Stimulated activated naive CD4-positive, alpha-beta T cell (primary cell): ENCODE measurements around the gene ARHGAP9.
"Not testable (repeated sequence)": the region's sequence is repeated elsewhere in the genome, so short reads cannot be mapped to it uniquely, and the experiment has no call there.

Experiments used
- DNase-seq, 6 experiments: peaks; one replicate each; lab custom pipeline; 2025; lab: John Stamatoyannopoulos, UW

The ARHGAP9 gene

DNA sequence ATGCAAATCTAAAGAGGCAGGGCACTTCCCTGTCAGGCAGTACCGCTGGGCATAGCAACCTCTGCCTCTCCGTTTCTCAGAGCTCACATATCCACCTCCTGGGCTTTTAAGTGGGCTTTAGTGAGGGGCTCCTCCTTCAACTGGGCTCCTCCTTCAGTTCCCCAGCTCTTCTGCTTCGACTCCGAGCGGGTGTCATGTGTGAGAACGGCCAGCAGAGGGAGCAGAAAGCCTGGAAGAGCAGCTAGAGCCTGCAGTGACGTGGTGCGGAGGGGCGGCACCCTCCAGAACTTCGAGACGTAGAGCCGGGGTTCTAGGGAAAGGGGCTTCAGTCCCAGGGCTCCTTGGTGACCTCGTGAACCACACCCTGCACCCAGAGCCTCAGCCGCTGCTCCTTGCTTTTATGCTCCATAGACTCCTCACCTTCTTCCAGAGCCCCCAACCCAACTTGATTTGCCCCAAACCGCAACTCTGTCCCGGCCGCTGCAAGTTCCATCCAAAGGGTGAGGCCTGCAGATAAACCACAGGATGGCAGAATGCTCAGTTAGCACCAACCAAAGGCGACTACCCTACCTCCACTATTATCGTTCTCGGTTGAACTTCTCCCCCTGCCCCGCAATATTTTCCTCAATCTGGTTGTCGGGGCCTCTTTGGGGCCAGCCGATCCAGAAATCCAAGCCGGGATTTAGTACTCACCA lies 20.5 kb downstream of the ARHGAP9 start:
- DNase-seq: peak; percentile 85 to 95 (median 88)

DNA sequence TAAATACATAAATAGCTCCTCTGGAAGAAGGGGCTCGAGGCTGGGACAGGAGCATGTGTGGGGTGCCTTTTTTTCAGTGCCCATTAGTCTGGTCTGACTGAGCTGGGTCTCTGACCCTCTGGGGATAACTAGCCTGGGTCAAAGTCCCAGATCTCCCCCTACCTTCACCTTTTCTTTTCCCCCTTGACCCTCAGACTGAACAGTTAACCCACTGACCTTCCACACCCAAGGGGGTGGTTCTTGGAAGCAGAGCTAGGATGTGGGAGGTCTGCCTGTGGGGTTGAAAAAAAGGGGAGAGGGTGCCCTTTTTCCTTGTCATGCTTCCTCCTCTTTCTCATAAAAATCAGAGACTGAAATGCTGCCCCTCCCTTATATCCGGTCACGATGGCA lies 21.0 kb downstream of the ARHGAP9 start:
- no peak for DNase-seq

DNA sequence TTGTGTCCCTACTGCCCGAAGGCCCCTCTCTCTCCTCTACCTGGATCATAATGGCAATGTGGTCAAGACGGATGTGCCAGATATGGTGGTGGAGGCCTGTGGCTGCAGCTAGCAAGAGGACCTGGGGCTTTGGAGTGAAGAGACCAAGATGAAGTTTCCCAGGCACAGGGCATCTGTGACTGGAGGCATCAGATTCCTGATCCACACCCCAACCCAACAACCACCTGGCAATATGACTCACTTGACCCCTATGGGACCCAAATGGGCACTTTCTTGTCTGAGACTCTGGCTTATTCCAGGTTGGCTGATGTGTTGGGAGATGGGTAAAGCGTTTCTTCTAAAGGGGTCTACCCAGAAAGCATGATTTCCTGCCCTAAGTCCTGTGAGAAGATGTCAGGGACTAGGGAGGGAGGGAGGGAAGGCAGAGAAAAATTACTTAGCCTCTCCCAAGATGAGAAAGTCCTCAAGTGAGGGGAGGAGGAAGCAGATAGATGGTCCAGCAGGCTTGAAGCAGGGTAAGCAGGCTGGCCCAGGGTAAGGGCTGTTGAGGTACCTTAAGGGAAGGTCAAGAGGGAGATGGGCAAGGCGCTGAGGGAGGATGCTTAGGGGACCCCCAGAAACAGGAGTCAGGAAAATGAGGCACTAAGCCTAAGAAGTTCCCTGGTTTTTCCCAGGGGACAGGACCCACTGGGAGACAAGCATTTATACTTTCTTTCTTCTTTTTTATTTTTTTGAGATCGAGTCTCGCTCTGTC lies 22.8 kb downstream of the ARHGAP9 start:
- no peak for DNase-seq

DNA sequence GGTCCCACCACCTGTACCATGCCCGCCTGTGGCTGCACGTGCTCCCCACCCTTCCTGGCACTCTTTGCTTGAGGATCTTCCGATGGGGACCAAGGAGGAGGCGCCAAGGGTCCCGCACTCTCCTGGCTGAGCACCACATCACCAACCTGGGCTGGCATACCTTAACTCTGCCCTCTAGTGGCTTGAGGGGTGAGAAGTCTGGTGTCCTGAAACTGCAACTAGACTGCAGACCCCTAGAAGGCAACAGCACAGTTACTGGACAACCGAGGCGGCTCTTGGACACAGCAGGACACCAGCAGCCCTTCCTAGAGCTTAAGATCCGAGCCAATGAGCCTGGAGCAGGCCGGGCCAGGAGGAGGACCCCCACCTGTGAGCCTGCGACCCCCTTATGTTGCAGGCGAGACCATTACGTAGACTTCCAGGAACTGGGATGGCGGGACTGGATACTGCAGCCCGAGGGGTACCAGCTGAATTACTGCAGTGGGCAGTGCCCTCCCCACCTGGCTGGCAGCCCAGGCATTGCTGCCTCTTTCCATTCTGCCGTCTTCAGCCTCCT lies 23.4 kb downstream of the ARHGAP9 start:
- DNase-seq: peak in 5 of 6 experiments; percentile 22 to 53 (median 29)

DNA sequence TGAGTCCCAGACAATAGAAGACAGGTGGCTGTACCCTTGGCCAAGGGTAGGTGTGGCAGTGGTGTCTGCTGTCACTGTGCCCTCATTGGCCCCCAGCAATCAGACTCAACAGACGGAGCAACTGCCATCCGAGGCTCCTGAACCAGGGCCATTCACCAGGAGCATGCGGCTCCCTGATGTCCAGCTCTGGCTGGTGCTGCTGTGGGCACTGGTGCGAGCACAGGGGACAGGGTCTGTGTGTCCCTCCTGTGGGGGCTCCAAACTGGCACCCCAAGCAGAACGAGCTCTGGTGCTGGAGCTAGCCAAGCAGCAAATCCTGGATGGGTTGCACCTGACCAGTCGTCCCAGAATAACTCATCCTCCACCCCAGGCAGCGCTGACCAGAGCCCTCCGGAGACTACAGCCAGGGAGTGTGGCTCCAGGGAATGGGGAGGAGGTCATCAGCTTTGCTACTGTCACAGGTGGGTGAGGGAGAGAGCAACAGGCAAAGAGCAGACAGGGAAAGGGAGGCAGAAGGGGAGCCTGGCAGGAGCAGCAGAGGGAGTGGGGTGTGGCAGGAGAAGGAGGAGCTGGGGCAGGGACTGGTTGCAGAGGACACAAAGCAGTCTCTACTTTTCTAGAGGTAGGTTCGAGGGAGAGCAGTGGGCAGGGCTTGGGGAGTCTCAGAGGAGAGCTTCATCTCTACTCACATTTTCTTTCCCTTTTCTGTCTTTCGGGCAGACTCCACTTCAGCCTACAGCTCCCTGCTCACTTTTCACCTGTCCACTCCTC lies 24.1 kb downstream of the ARHGAP9 start:
- DNase-seq: peak in 2 of 6 experiments; percentile 32 to 44

DNA sequence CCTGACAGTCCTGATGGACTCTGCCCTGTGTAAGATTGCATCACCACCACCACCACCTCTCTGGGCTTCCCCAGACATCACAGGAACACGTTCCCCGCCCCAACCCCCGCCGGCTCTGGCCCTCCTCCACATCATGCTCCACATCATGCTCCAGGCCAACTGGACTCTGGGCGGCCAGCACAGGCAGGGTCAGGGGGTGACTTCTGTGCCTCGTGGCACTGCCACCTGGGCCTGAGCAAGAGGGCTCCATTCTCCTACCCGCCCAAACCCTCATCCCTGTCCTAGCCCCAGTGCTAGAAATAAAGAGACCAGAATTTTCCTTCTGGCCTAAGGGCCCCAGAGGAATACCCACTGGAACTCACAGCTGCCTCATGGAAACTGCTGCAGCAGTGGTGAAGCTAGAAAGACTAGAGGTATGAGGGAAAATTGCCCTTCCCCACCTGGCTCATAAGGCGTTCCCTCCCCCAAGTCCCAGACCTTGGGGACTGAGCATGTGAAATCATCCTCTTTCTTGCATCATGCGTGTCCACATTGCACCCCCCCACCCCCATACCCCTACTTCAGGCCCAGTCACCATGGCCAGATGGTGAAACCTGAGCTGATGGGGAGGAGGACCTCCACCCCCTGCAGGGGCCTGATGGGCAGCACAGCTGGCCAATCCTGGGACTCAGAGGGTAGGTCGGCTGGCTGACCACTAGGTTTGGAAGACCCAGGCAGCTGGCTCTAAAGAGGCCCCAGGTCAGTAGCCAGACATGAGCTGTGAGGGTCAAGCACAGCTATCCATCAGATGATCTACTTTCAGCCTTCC lies 24.9 kb downstream of the ARHGAP9 start, which contains the start of gene INHBE:
INHBE (plus strand) TSS at position 742 of the 808 bp plus-strand sequence. CDS start 230 bp downstream, outside the sequence.
- DNase-seq: no peak

DNA sequence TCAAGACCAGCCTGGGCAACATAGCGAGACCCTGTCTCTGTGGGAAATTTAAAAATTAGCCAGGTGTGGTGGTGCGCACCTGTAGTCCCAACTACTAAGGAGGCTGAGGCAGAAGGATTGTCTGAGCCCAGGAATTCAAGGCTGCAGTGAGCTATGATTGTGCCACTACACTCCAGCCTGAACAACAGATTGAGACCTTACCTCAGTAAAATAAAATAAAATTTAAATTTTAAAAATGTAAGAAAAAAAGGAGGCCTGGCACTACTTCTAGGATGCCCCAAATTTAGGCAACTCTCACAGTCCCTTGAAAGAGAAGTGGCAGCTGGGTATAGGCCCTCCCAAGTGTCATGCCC lies 25.5 kb downstream of the ARHGAP9 start:
- DNase-seq: no peak

DNA sequence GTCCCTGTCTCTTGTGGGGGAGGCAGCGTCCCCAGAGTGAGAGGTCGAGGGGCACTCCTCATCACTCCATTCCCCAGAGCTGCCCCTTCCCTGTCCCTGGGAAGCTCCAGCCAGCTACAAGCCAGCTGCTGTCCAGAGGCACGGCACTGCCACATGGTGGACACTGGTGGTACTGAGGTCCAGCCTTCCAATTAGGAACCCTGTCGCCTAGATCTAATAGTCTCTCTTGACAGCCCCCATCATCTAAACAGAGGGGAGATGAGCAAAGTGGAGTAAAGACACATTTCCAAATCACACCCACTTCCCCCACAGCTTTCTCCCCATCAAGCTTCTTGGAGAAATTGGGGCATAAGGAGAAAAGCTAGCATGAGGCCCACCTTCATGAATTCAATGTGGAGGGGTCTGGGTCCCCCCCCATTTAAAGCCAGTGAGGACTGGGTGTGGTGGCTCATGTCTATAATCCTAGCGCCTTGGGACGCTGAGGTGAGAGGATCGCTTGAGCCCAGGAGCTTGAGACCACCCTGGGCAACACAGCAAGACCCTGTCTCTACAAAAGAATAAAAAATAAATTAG lies 26.6 kb downstream of the ARHGAP9 start:
- peak in 1 of 6 experiments; percentile 6 for DNase-seq

DNA sequence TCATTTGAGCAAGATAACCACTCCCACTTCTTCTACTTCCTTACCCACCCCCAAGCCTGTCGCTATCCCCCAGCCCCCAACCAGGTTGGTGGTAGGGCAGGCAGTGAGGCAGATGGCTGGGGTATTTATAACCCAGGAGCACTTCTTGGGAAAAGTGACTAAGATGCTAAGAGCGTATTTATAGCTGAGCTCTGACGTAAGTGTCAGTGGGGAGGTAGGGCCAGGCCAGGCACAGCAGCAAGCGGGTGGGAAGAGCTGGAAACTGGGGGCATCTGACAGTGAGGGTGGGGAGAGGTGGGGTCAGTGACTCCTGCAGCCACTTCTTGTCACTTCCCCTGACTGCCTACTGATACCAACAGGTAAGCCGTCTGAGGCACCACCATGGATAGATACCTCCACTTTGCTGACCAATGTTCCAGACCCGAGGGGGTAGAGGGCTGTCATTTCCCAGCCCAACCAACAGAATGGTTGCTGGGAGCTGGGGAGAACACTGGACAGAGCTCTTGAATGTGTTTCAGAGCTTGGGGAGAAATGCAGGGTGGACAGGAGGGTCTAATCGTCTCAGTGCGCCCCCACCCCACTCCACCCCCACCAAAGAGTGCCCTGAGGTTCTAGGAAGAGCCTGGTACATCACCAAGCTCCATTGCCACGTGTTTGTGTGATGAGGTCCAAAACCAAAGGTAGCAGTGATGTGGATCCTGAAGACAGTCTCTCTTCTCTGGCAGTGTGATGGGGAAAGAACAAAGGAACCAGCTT lies 27.3 kb downstream of the ARHGAP9 start:
- DNase-seq: no peak

DNA sequence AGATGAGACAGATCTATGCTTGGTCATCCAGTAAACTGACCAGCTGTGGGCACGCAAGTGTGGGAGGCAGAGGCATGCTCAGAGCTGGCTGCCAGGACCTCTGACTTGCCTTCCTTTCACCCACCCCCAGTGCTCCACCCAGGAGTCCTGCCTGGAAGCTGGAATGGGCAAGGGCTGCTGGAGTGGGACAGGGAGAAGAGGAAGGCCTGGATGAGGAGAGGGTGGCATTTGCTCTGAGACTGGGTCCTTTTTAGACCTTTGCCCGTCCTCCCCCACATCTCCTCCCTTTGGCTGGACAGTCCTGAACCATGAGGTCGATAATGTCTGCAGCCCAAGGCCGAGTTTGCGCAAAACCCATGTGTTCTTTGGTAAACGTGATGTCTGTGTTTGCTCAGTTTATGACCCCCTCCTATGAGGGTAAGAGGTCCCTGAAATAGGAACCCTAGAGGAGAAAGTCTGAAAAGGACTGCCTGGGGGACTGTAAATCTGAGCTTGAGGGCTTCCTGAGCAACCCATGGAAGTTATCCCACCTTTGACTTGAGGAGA lies 28.4 kb downstream of the ARHGAP9 start:
- DNase-seq: no peak

DNA sequence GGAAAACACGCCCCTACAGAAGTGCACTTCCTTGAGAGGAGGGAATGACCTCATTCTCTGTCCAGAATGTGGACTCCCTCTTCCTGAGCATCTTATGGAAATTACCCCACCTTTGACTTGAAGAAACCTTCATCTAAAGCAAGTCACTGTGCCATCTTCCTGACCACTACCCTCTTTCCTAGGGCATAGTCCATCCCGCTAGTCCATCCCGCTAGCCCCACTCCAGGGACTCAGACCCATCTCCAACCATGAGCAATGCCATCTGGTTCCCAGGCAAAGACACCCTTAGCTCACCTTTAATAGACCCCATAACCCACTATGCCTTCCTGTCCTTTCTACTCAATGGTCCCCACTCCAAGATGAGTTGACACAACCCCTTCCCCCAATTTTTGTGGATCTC lies 29.6 kb downstream of the ARHGAP9 start:
- no peak for DNase-seq

DNA sequence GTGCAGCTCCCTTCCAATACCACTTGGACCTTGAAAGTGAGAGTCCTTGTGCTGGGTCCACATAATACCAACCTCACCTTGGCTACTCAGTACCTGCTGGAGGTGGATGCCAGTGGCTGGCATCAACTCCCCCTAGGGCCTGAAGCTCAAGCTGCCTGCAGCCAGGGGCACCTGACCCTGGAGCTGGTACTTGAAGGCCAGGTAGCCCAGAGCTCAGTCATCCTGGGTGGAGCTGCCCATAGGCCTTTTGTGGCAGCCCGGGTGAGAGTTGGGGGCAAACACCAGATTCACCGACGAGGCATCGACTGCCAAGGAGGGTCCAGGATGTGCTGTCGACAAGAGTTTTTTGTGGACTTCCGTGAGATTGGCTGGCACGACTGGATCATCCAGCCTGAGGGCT lies 30.3 kb downstream of the ARHGAP9 start:
- DNase-seq: no peak

DNA sequence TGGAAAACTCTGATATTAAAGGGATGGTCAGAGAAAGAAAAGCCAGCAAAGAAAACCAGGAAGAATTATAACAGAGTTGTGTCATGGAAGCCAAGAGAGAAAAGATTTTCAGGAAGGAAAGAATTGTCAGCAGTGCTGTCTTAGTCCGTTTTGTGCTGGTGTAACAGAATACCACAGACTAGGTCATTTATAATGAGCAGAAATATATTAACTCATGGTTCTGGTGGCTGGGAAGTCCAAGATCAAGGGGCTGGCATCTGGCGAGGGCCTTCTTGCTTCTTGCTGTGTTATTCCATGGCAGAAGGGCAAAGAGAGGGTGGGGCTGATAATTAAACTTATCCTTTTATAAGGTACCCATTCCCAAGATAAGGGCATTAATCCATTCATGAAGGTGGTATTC lies 31.0 kb downstream of the ARHGAP9 start:
- no peak for DNase-seq

DNA sequence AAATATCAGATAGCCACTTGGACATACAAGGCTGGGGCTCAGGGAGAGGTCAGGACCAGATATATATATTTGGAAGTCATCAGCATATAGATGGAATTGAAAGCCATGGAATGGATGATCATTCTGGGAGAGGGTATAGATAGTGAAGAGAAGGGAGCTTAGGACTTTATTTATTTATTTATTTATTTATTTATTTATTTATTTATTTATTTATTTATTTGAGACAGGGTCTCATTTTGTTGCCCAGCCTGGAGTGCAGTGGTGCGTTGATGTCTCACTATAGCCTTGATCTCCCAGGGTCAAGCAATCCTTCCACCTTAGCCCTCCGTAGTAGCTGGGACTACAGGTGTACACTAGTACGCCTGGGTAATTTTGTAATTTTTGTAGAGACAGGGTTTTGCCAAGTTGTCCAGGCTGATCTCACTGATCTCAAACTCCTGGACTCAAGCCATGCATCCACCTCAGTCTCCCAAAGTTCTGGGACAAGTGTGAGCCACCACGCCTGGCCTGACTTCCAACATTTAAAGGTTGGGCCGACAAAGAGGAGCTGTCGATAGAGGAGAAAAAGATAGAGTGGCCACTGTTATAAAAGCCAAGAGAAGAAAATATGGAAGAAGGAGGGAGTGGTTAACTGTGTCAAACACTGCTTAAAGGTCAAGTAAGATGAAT lies 33.2 kb downstream of the ARHGAP9 start:
- no peak for DNase-seq

DNA sequence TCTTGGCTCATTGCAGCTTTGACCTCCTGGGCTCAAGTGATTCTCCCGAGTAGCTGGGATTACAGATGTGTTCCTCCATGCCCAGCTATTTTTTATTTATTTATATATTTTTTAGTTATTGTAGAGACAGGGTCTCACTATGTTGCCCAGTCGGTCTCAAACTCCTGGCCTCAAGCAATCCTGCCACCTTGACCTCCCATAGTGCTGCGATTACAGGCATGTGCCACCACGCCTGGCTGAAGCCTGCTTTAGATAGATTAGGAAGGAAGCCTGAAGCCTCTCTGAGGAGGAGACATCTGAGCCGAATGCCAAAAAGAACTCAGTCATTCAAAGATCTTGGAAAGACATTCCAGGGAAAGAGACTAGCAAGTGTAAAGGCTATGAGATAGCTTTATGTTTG lies 34.9 kb downstream of the ARHGAP9 start:
- DNase-seq: no peak

DNA sequence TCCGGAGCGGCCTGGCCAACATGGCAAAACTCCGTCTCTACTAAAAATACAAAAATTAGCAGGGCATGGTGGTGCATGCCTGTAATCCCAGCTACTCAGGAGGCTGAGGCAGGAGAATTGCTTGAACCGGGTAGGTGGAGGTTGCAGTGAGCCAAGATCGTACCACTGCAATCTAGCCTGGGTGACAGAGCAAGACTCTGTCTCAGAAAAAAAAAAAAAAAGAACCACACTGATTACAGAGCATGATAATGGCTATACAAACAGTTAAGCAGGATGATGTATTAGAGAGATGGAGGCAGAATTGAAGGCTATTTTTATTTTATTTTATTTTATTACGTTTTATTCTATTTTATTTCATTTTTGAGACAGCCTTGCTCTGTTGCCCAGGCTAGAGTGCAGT lies 35.3 kb downstream of the ARHGAP9 start:
- not testable (repeated sequence) for DNase-seq

DNA sequence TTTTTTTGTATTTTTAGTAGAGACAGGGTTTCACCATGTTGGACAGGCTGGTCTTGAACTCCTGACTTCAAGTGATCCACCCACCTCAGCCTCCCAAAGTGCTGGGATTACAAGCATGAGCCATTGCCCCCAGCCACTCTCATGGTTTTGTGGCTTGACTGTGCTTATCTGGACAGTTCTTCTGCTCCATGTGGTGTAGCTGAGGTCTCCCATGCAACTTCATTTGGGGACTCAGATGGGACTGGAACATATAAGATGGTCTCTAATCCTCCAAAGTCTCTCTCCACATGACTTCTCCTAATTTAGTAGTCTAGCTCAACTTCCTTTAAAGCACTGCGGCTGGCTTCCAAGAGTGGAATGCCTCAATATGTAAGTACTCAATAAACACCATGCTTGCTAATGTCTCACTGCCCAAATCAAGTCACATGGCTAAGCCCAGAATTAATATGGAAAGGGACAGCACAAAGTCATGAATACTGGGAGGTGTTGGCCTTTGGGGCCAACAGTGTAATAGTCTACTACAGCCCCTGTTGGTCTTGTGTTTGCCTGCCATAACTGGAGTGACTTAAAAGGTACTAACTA lies 37.7 kb downstream of the ARHGAP9 start:
- DNase-seq: no peak

DNA sequence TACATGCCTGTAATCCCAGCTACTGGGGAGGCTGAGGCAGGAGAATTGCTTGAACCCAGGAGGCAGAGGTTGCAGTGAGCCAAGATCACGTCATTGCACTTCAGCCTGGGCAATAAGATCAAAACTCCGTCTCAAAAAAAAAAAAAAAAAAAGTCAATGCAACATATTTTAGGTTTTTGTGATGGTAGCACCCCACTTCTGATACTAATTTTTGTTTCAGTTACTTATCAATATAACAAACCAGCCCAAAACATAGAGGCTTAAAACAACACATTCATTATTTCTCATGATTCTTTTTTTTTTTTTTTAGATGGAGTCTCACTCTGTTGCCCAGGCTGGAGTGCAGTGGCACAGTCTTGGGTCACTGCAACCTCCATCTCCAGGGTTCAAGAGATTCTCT lies 38.3 kb downstream of the ARHGAP9 start:
- DNase-seq: not testable (repeated sequence)

DNA sequence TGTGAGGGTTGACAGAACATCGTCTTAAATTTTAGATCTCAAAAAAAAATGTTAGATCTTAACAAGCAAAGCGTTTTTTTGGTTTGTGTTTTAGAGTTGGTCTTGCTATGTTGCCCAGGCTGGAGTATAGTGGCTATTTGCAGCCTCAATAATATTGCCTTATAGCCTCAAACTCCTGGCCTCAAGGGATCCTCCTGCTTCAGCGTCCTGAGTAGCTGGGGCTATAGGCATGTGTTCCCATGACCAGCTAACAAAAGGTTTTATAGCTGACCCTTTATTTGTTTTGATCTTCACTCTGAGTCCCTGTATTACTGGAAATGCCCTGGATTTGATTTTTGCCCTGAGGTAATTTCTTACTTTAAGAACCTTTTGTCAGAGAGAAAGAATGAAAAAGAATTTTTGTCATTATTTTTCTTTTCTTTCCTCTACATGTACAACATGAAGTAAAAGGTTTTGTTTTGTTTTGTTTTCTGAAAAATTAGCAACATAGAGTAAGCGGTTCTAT lies 39.9 kb downstream of the ARHGAP9 start:
- no peak for DNase-seq
